H9 (cell line): ENCODE results near the gene ENC1. TPM values are rescaled to one million over a fixed set of nuclear protein-coding genes. Genes with fewer than 3 reads are reported as not detected.

Experiments used
- DNase-seq: peaks from one replicate; pipeline ENCODE4 v3.0.0-alpha.2; 2017
- H2AFZ ChIP-seq: one replicate; pipeline ENCODE4 v1.6.1; 2013; ENCODE audit warnings: mild to moderate bottlenecking, low read length, control low read depth, moderate library complexity
- H2AK5ac ChIP-seq: 2 replicates; pipeline ENCODE4 v1.6.1; 2013; ENCODE audit warnings: low read length, control low read depth, mixed read lengths; ENCODE audit not compliant: insufficient read length
- H2BK120ac ChIP-seq: one replicate; pipeline ENCODE4 v1.6.1; 2013; ENCODE audit warnings: low read depth, mild to moderate bottlenecking, low read length, control low read depth, inconsistent platforms; ENCODE audit not compliant: poor library complexity, severe bottlenecking
- H2BK12ac ChIP-seq: 2 replicates; pipeline ENCODE4 v1.6.1; 2013; ENCODE audit warnings: low read length, control low read depth, mixed read lengths, low read depth; ENCODE audit not compliant: insufficient read length
- H2BK15ac ChIP-seq: 2 replicates; pipeline ENCODE4 v1.6.1; 2013; ENCODE audit warnings: low read depth, low read length, control low read depth
- H2BK20ac ChIP-seq: one replicate; pipeline ENCODE4 v1.6.1; 2013; ENCODE audit warnings: low read depth, mild to moderate bottlenecking, low read length, control low read depth, inconsistent platforms; ENCODE audit not compliant: poor library complexity, severe bottlenecking
- H2BK5ac ChIP-seq: 2 replicates; pipeline ENCODE4 v1.6.1; 2013; ENCODE audit warnings: low read length, control low read depth, mixed read lengths; ENCODE audit not compliant: insufficient read length
- H3K14ac ChIP-seq: 2 replicates; pipeline ENCODE4 v1.6.1; 2013; ENCODE audit warnings: low read length, control low read depth; ENCODE audit not compliant: insufficient read depth
- H3K18ac ChIP-seq: 2 replicates; pipeline ENCODE4 v1.6.1; 2013; ENCODE audit warnings: low read depth, mild to moderate bottlenecking, mixed read lengths, low read length, control low read depth; ENCODE audit not compliant: insufficient read length
- H3K23ac ChIP-seq: 2 replicates; pipeline ENCODE4 v1.6.1; 2013; ENCODE audit warnings: low read length, control low read depth, mixed read lengths, low read depth; ENCODE audit not compliant: insufficient read length
- H3K23me2 ChIP-seq: 2 replicates; pipeline ENCODE4 v1.6.1; 2013; ENCODE audit warnings: low read depth, mild to moderate bottlenecking, mixed read lengths, low read length, control low read depth; ENCODE audit not compliant: insufficient read length, poor library complexity, severe bottlenecking
- H3K27ac ChIP-seq: 2 replicates; pipeline ENCODE4 v1.5.1; 2013; ENCODE audit warnings: low read length, control low read depth, mixed read lengths, low read depth; ENCODE audit not compliant: insufficient read length
- H3K27me3 ChIP-seq: 2 replicates; pipeline ENCODE4 v1.6.1; 2013; ENCODE audit warnings: low read length, control low read depth, inconsistent platforms; ENCODE audit not compliant: insufficient read depth
- H3K4ac ChIP-seq: 2 replicates; pipeline ENCODE4 v1.6.1; 2013; ENCODE audit warnings: low read depth, mild to moderate bottlenecking, control low read depth, inconsistent platforms, low read length, moderate library complexity
- H3K4me1 ChIP-seq: 2 replicates; pipeline ENCODE4 v1.6.1; 2013; ENCODE audit warnings: low read length, control low read depth, inconsistent platforms; ENCODE audit not compliant: insufficient read depth
- H3K4me2 ChIP-seq: 2 replicates; pipeline ENCODE4 v1.6.1; 2013; ENCODE audit warnings: low read length, control low read depth, mixed read lengths; ENCODE audit not compliant: insufficient read length, insufficient read depth
- H3K56ac ChIP-seq: 2 replicates; pipeline ENCODE4 v1.6.1; 2013; ENCODE audit warnings: low read depth, mild to moderate bottlenecking, mixed read lengths, low read length, control low read depth; ENCODE audit not compliant: insufficient read length
- H3K79me1 ChIP-seq: 2 replicates; pipeline ENCODE4 v1.6.1; 2013; ENCODE audit warnings: low read depth, mild to moderate bottlenecking, moderate library complexity, low read length, control low read depth, inconsistent platforms; ENCODE audit not compliant: insufficient read depth, poor library complexity, severe bottlenecking
- H3K79me2 ChIP-seq: 2 replicates; pipeline ENCODE4 v1.6.1; 2013; ENCODE audit warnings: low read length, control low read depth, inconsistent platforms; ENCODE audit not compliant: insufficient read depth
- H3K9ac ChIP-seq: 2 replicates; pipeline ENCODE4 v1.6.1; 2013; ENCODE audit warnings: low read length, control low read depth, mixed read lengths; ENCODE audit not compliant: insufficient read length; ENCODE audit errors: extremely low read depth
- H3K9me3 ChIP-seq: one replicate; pipeline ENCODE4 v1.6.1; 2013; ENCODE audit warnings: low read depth, low read length, inconsistent platforms; ENCODE audit not compliant: control insufficient read depth
- H3T11ph ChIP-seq: one replicate; pipeline ENCODE4 v1.6.1; 2013; ENCODE audit warnings: mild to moderate bottlenecking, low read length, control low read depth, inconsistent platforms
- H4K20me1 ChIP-seq: one replicate; pipeline ENCODE4 v1.6.1; 2013; ENCODE audit not compliant: control insufficient read depth, insufficient read length, insufficient read depth
- H4K5ac ChIP-seq: 2 replicates; pipeline ENCODE4 v1.6.1; 2013; ENCODE audit warnings: low read depth, mild to moderate bottlenecking, mixed read lengths, low read length, control low read depth; ENCODE audit not compliant: insufficient read length
- H4K8ac ChIP-seq: replicated peaks from 2 replicates; pipeline ENCODE4 v1.6.1; 2013; ENCODE audit warnings: low read length, control low read depth, mixed read lengths, low read depth; ENCODE audit not compliant: insufficient read length
- H4K91ac ChIP-seq: 2 replicates; pipeline ENCODE4 v1.6.1; 2013; ENCODE audit warnings: low read depth, mild to moderate bottlenecking, moderate library complexity, mixed read lengths, low read length, control low read depth; ENCODE audit not compliant: insufficient read length
- H3K27ac Mint-ChIP-seq, 3 experiments: 2 replicates in 2 of 3; 3 replicates in 1 of 3; pipeline ENCODE4 v1.8.0; 2020 to 2021; ENCODE audit warnings: mixed read lengths in 3 of 3, mild to moderate bottlenecking in 1 of 3, moderate library complexity in 1 of 3
- H3K27me3 Mint-ChIP-seq: 2 replicates; pipeline ENCODE4 v1.8.0; 2021; ENCODE audit warnings: low read depth, mild to moderate bottlenecking, moderate library complexity, mixed read lengths
- H3K36me3 Mint-ChIP-seq, 3 experiments: 2 replicates in 2 of 3; 3 replicates in 1 of 3; pipeline ENCODE4 v1.8.0; 2020 to 2021; ENCODE audit warnings: low read depth in 3 of 3, mixed read lengths in 3 of 3; ENCODE audit not compliant: insufficient read depth in 1 of 3
- H3K4me1 Mint-ChIP-seq, 2 experiments: 2 replicates each; pipeline ENCODE4 v1.8.0; 2020; ENCODE audit warnings: mixed read lengths in 2 of 2
- H3K4me3 Mint-ChIP-seq, 2 experiments: 2 replicates in 1 of 2; 3 replicates in 1 of 2; pipeline ENCODE4 v1.8.0; 2020 to 2021; ENCODE audit warnings: mild to moderate bottlenecking in 2 of 2, mixed read lengths in 2 of 2, moderate library complexity in 1 of 2
- H3K9me3 Mint-ChIP-seq, 2 experiments: 2 replicates in 1 of 2; 3 replicates in 1 of 2; pipeline ENCODE4 v1.8.0; 2020; ENCODE audit warnings: mild to moderate bottlenecking in 2 of 2, mixed read lengths in 2 of 2, moderate library complexity in 1 of 2
- CTCF ChIP-seq: fragments of 200-600 bp; sonication (generic); conservative IDR thresholded peaks from 3 replicates; pipeline ENCODE4 v1.8.0; 2021; ENCODE audit warnings: antibody characterized with exemption, mild to moderate bottlenecking
- WGBS: extraction: QIAGEN DNeasy Blood & Tissue Kit; methylation state at CpG from one replicate; pipeline ENCODE4 v1.1.7; 2013; ENCODE audit warnings: missing lambda C conversion rate, low lambda C conversion rate, mixed read lengths; ENCODE audit not compliant: insufficient read length; ENCODE audit errors: extremely low coverage; 5-methylcytosine and 5-hydroxymethylcytosine counted together
- total RNA-seq: library from RNA; stranded (reverse); gene quantifications from 2 replicates; pipeline ENCODE4 v1.2.1, GENCODE V29; 2021

ENC1 gene
- total RNA-seq, 1 experiment from 2014 or later, result 14.4 TPM

- no peaks in the 10 kb centered on the region for H3K79me1 ChIP-seq
- peaks cover 6 to 7% of the 10 kb centered on the region in 2 experiments; a peak in 3 of 5 replicates for H3K9me3 Mint-ChIP-seq
- H3K18ac ChIP-seq, result no peak overlapping the region
- no peak overlapping the region for H3K9ac ChIP-seq
- no peak overlapping the region for H2AFZ ChIP-seq
- no peak overlapping the region for H3K27ac ChIP-seq
- H2BK20ac ChIP-seq, result no peak overlapping the region
- H4K91ac ChIP-seq, result no peak overlapping the region
- peaks cover 0 to 8% (median 0%) of the 10 kb centered on the region in 3 experiments; a peak in 2 of 7 replicates for H3K36me3 Mint-ChIP-seq
- H3K79me2 ChIP-seq, result no peaks in the 10 kb centered on the region
- H2BK15ac ChIP-seq, result no peak overlapping the region
- H3K23me2 ChIP-seq, result no peaks in the 10 kb centered on the region
- H3K4me1 Mint-ChIP-seq, result peaks cover 6 to 8% of the 10 kb centered on the region in 2 experiments; a peak in 3 of 4 replicates
- TF ChIP-seq CTCF, result no peak
- H3K4me2 ChIP-seq, result no peak overlapping the region
- no CpG with 5 or more reads among the region's 2 CpGs for WGBS
- no peak overlapping the region for H4K5ac ChIP-seq
- no peak overlapping the region for H3K4ac ChIP-seq
- no peaks in the 10 kb centered on the region for H3K4me1 ChIP-seq
- H3K23ac ChIP-seq, result no peak overlapping the region
- DNase-seq, result no peak
- H2BK5ac ChIP-seq, result no peak overlapping the region
- H4K20me1 ChIP-seq, result no peaks in the 10 kb centered on the region
- H2BK120ac ChIP-seq, result no peak overlapping the region
- no peak overlapping the region; a peak in 1 of 7 replicates for H3K27ac Mint-ChIP-seq
- H2AK5ac ChIP-seq, result no peak overlapping the region
- H3K14ac ChIP-seq, result no peak overlapping the region
- H3K9me3 ChIP-seq, result no peaks in the 10 kb centered on the region
- H3K27me3 Mint-ChIP-seq, result no peaks in the 10 kb centered on the region
- H3T11ph ChIP-seq, result no peak overlapping the region
- no peaks in the 10 kb centered on the region for H3K27me3 ChIP-seq
- H2BK12ac ChIP-seq, result no peak overlapping the region
- no peak overlapping the region for H3K56ac ChIP-seq
- no peak overlapping the region for H3K4me3 Mint-ChIP-seq
- H4K8ac ChIP-seq, result no peak overlapping the region
Observed at GRCh38 chr5:74657165-74657564, 16.6 kb upstream of the ENC1 start.
